OCI-LY1 (cell line): ENCODE measurements around the gene MRPL33.
"Not testable (repeated sequence)": the region's sequence is repeated elsewhere in the genome, so short reads cannot be mapped to it uniquely, and the experiment has no call there.

Source experiments
- H2AFZ ChIP-seq: fragments of 200-600 bp; sonication (generic), shearing (Covaris generic); 2 replicates; pipeline ENCODE4 v1.6.0; 2014; ENCODE audit warnings: antibody characterized with exemption, mild to moderate bottlenecking, low read length
- H3F3A ChIP-seq: fragments of 200-600 bp; sonication (generic), shearing (Covaris generic); 2 replicates; pipeline ENCODE4 v1.6.0; 2014; ENCODE audit warnings: mild to moderate bottlenecking, antibody characterized with exemption, low read length, moderate library complexity; ENCODE audit not compliant: insufficient read depth
- H3K27ac ChIP-seq: fragments of 200-600 bp; sonication (generic); 2 replicates; pipeline ENCODE4 v1.5.1; 2014; ENCODE audit warnings: low read length, mixed run types, mild to moderate bottlenecking, low read depth; ENCODE audit not compliant: poor library complexity, severe bottlenecking
- H3K27me3 ChIP-seq: fragments of 200-600 bp; sonication (generic); 2 replicates; pipeline ENCODE4 v1.6.0; 2014; ENCODE audit warnings: antibody characterized with exemption, mild to moderate bottlenecking, low read length, moderate library complexity; ENCODE audit not compliant: insufficient read depth
- H3K36me3 ChIP-seq: fragments of 200-600 bp; sonication (generic); 2 replicates; pipeline ENCODE4 v1.6.1; 2014; ENCODE audit warnings: mild to moderate bottlenecking, antibody characterized with exemption, low read length, moderate library complexity, mixed read lengths; ENCODE audit not compliant: insufficient read depth
- H3K4me1 ChIP-seq: fragments of 200-600 bp; sonication (generic); 2 replicates; pipeline ENCODE4 v1.5.1; 2014; ENCODE audit warnings: mild to moderate bottlenecking, low read length, moderate library complexity; ENCODE audit not compliant: insufficient read depth, severe bottlenecking
- H3K4me2 ChIP-seq: fragments of 200-600 bp; sonication (generic), shearing (Covaris generic); 2 replicates; pipeline ENCODE4 v1.6.1; 2014; ENCODE audit warnings: low read length
- H3K4me3 ChIP-seq: fragments of 200-600 bp; sonication (generic); 2 replicates; pipeline ENCODE4 v1.5.1; 2014; ENCODE audit warnings: low read length, low read depth, mild to moderate bottlenecking, mixed read lengths; ENCODE audit not compliant: poor library complexity, severe bottlenecking
- H3K79me2 ChIP-seq: fragments of 200-600 bp; shearing (Covaris generic); 2 replicates; pipeline ENCODE4 v1.6.1; 2016; ENCODE audit warnings: mixed run types, low read length, mixed read lengths; ENCODE audit not compliant: insufficient read depth
- H3K9ac ChIP-seq: fragments of 200-600 bp; sonication (generic), shearing (Covaris generic); 2 replicates; pipeline ENCODE4 v1.6.1; 2014; ENCODE audit warnings: mild to moderate bottlenecking, low read length, mixed read lengths
- H3K9me2 ChIP-seq: fragments of 200-600 bp; sonication (generic), shearing (Covaris generic); 2 replicates; pipeline ENCODE4 v1.6.1; 2014; ENCODE audit warnings: low read depth, mild to moderate bottlenecking, low read length, mixed read lengths
- H3K9me3 ChIP-seq: fragments of 200-600 bp; shearing (Covaris generic); 2 replicates; pipeline ENCODE4 v1.6.1; 2014; ENCODE audit warnings: low read length, mixed read lengths
- H4K20me1 ChIP-seq: fragments of 200-600 bp; sonication (generic), shearing (Covaris generic); 2 replicates; pipeline ENCODE4 v1.6.0; 2016; ENCODE audit warnings: mild to moderate bottlenecking, low read length; ENCODE audit not compliant: insufficient read depth
- CTCF ChIP-seq: fragments of 200-600 bp; sonication (generic), shearing (Covaris generic); IDR thresholded peaks from 2 replicates; pipeline ENCODE4 v1.5.1; 2017; ENCODE audit warnings: mild to moderate bottlenecking, antibody characterized with exemption, low read length, moderate library complexity, mixed read lengths
- EZH2 ChIP-seq: fragments of 200-600 bp; sonication (generic), shearing (Covaris generic); IDR thresholded peaks from 2 replicates; pipeline ENCODE4 v1.8.0; 2017; ENCODE audit warnings: borderline replicate concordance, mixed run types, mild to moderate bottlenecking, antibody characterized with exemption, low read length, moderate library complexity, mixed read lengths

Gene MRPL33

GRCh38 chr2:27747827-27748352 is 23.6 kb upstream of the MRPL33 start:
- H3K9me2 ChIP-seq: no peaks in the 10 kb centered on the region
- no peaks in the 10 kb centered on the region for H3K79me2 ChIP-seq
- H3K4me2 ChIP-seq: no peak overlapping the region
- H4K20me1 ChIP-seq: no peaks in the 10 kb centered on the region
- H3K27ac ChIP-seq: no peak overlapping the region
- H3K9me3 ChIP-seq: no peaks in the 10 kb centered on the region
- no peak for TF ChIP-seq EZH2
- no peak for TF ChIP-seq CTCF
- H3K4me1 ChIP-seq: peaks cover 3% of the 10 kb centered on the region
- H3K4me3 ChIP-seq: no peak overlapping the region
- H3K27me3 ChIP-seq: peaks cover 6% of the 10 kb centered on the region; the same call in 1 of the 2 replicates
- H2AFZ ChIP-seq: no peak overlapping the region
- H3K9ac ChIP-seq: no peak overlapping the region
- no peaks in the 10 kb centered on the region for H3K36me3 ChIP-seq
- no peaks in the 10 kb centered on the region for H3F3A ChIP-seq

GRCh38 chr2:27748803-27749554 is 22.5 kb upstream of the MRPL33 start:
- not testable (repeated sequence) for H3K4me1 ChIP-seq, H3K27me3 ChIP-seq, H3K4me2 ChIP-seq, H3K9ac ChIP-seq, H3F3A ChIP-seq, H3K9me2 ChIP-seq, H3K9me3 ChIP-seq, H4K20me1 ChIP-seq, H2AFZ ChIP-seq, H3K79me2 ChIP-seq, H3K36me3 ChIP-seq, H3K27ac ChIP-seq, H3K4me3 ChIP-seq

GRCh38 chr2:27751377-27751776 is 20.1 kb upstream of the MRPL33 start:
- no peak for TF ChIP-seq CTCF
- TF ChIP-seq EZH2: no peak
- H3K36me3 ChIP-seq: no peaks in the 10 kb centered on the region
- no peak overlapping the region for H3K4me2 ChIP-seq
- H4K20me1 ChIP-seq: no peaks in the 10 kb centered on the region
- no peak overlapping the region for H3K4me3 ChIP-seq
- no peaks in the 10 kb centered on the region for H3F3A ChIP-seq
- no peak overlapping the region for H3K27ac ChIP-seq
- peaks cover 10% of the 10 kb centered on the region for H3K4me1 ChIP-seq
- no peaks in the 10 kb centered on the region for H3K9me2 ChIP-seq
- H3K9ac ChIP-seq: no peak overlapping the region
- peaks cover 6% of the 10 kb centered on the region; the same call in 1 of the 2 replicates for H3K27me3 ChIP-seq
- H3K79me2 ChIP-seq: no peaks in the 10 kb centered on the region
- no peaks in the 10 kb centered on the region for H3K9me3 ChIP-seq
- H2AFZ ChIP-seq: no peak overlapping the region
